GM10248 (cell line): ENCODE measurements around the gene LCLAT1.

Experiments
- CTCF ChIA-PET: fragments of 300-600 bp; sonication (Branson Sonifier 250); formaldehyde crosslinking; extraction: SDS; loops from one replicate; lab custom pipeline; 2021; ENCODE audit warnings: antibody characterized with exemption; lab: Yijun Ruan, JAX
- POLR2A ChIA-PET: fragments of 350-650 bp; sonication (Branson Sonifier 250); formaldehyde crosslinking; extraction: SDS; loops from one replicate; lab custom pipeline; 2020; ENCODE audit warnings: antibody characterized with exemption; lab: Yijun Ruan, JAX
- DNase-seq: peaks from one replicate; pipeline ENCODE4 v3.0.0; 2012; ENCODE audit errors: extremely low spot score
- CTCF ChIP-seq: IDR thresholded peaks from 2 replicates; pipeline ENCODE4 v1.5.1; 2012; ENCODE audit warnings: mild to moderate bottlenecking, low read depth; ENCODE audit errors: extremely low read depth, missing control alignments, control extremely low read depth

Gene LCLAT1

GRCh38 chr2:30645081-30645744 lies 198.2 kb downstream of the LCLAT1 start:
- no peak for TF ChIP-seq CTCF
- CTCF ChIA-PET, result interaction anchor here (1.0 to 1.4 kb wide), 3 partner anchors 11 to 21 kb away, joined by 3 to 6 read pairs (median 3); no protein-coding TSS in a partner anchor
- POLR2A ChIA-PET, result no interaction called here
- no peak for DNase-seq

GRCh38 chr2:30645745-30646119 lies 198.7 kb downstream of the LCLAT1 start:
- CTCF ChIA-PET, result interaction anchor here (0.9 to 1.4 kb wide), 4 partner anchors 11 to 153 kb away, joined by 3 to 6 read pairs (median 3); no protein-coding TSS in a partner anchor
- no peak for DNase-seq
- no peak for TF ChIP-seq CTCF
- POLR2A ChIA-PET, result no interaction called here

- CTCF ChIA-PET, result interaction anchor here (1.1 kb wide), 2 partner anchors 33 to 58 kb away, joined by 3 read pairs; no protein-coding TSS in a partner anchor
- no peak for DNase-seq
- no peak for TF ChIP-seq CTCF
- POLR2A ChIA-PET, result no interaction called here
These were observed 200.9 kb downstream of the LCLAT1 start for GRCh38 chr2:30647752-30648457.

GRCh38 chr2:30649278-30649677 lies 202.2 kb downstream of the LCLAT1 start:
- TF ChIP-seq CTCF, result no peak
- POLR2A ChIA-PET, result no interaction called here
- no peak for DNase-seq
- CTCF ChIA-PET, result interaction anchor here (1.1 kb wide), 1 partner anchor 57 kb away, joined by 3 read pairs; no protein-coding TSS in a partner anchor

- DNase-seq, result no peak
- ChIA-PET POLR2A (no interaction called here), CTCF (interaction anchor here (1.0 kb wide), 2 partner anchors 13 to 442 kb away, joined by 3 to 4 read pairs; no protein-coding TSS in a partner anchor)
- no peak for TF ChIP-seq CTCF
These were observed 202.8 kb downstream of the LCLAT1 start for GRCh38 chr2:30649828-30650227.

- CTCF ChIA-PET, result interaction anchor here (1.1 to 1.2 kb wide), 2 partner anchors 57 to 59 kb away, joined by 3 read pairs; no protein-coding TSS in a partner anchor
- DNase-seq, result no peak
- POLR2A ChIA-PET, result no interaction called here
- TF ChIP-seq CTCF, result no peak
These were observed 205.3 kb downstream of the LCLAT1 start for GRCh38 chr2:30652271-30652915.
